NCI-H524 treated with DMSO at 0.1 percent for 48 hours (cell line): ENCODE measurements around the gene MGAT3.
"Not testable (repeated sequence)": the region's sequence is repeated elsewhere in the genome, so short reads cannot be mapped to it uniquely, and the experiment has no call there.

Source experiments
- DNase-seq: peaks from one replicate; lab custom pipeline; 2025; lab: John Stamatoyannopoulos, UW

The MGAT3 gene

GRCh38 chr22:39456522-39457197, at the start of gene MGAT3:
Gene MGAT3 (plus strand): TSS chr22:39457012. CDS start chr22:39487348, 30,336 bp downstream.
- DNase-seq: no peak

GRCh38 chr22:39408173-39408572, 48.6 kb upstream of the MGAT3 start:
- no peak for DNase-seq

GRCh38 chr22:39408807-39409206, 48.0 kb upstream of the MGAT3 start:
- no peak for DNase-seq

GRCh38 chr22:39409516-39410029, 47.2 kb upstream of the MGAT3 start:
- no peak for DNase-seq

GRCh38 chr22:39410264-39410663, 46.5 kb upstream of the MGAT3 start:
- DNase-seq: no peak

GRCh38 chr22:39411828-39412365, 44.9 kb upstream of the MGAT3 start:
- DNase-seq: peak; percentile 29

- DNase-seq: not testable (repeated sequence)
These were observed 43.6 kb upstream of the MGAT3 start for GRCh38 chr22:39413204-39413603.

GRCh38 chr22:39414377-39414776, 42.4 kb upstream of the MGAT3 start:
- no peak for DNase-seq

- no peak for DNase-seq
These were observed 41.9 kb upstream of the MGAT3 start for GRCh38 chr22:39414886-39415285.

GRCh38 chr22:39415506-39415905, 41.3 kb upstream of the MGAT3 start:
- DNase-seq: no peak

- no peak for DNase-seq
These were observed 40.5 kb upstream of the MGAT3 start for GRCh38 chr22:39416319-39416718.

GRCh38 chr22:39417641-39418040, 39.2 kb upstream of the MGAT3 start:
- no peak for DNase-seq

GRCh38 chr22:39418696-39419095, 38.1 kb upstream of the MGAT3 start:
- no peak for DNase-seq

GRCh38 chr22:39419096-39419495, 37.7 kb upstream of the MGAT3 start:
- no peak for DNase-seq

- DNase-seq: no peak
These were observed 36.9 kb upstream of the MGAT3 start for GRCh38 chr22:39419911-39420310.

GRCh38 chr22:39421691-39422090, 35.1 kb upstream of the MGAT3 start:
- DNase-seq: no peak

GRCh38 chr22:39422101-39422500, 34.7 kb upstream of the MGAT3 start:
- no peak for DNase-seq

GRCh38 chr22:39422721-39423120, 34.1 kb upstream of the MGAT3 start:
- DNase-seq: no peak

- DNase-seq: no peak
These were observed 32.8 kb upstream of the MGAT3 start for GRCh38 chr22:39423976-39424375.

- DNase-seq: no peak
These were observed 30.3 kb upstream of the MGAT3 start for GRCh38 chr22:39426380-39427043.

GRCh38 chr22:39427751-39428596, 28.8 kb upstream of the MGAT3 start:
- no peak for DNase-seq

- no peak for DNase-seq
These were observed 28.2 kb upstream of the MGAT3 start for GRCh38 chr22:39428597-39429071.
